B cell (primary cell): Measurements from ENCODE around the gene GLYATL3. TPM values are rescaled to one million over a fixed set of nuclear protein-coding genes. Genes with fewer than 3 reads are reported as not detected.
"Not testable (repeated sequence)": the region's sequence is repeated elsewhere in the genome, so short reads cannot be mapped to it uniquely, and the experiment has no call there.

Experiments
- ATAC-seq: fragments of 200-7000 bp; cut with Tn5 transposase; one replicate; pipeline ENCODE4 v1.10.0; 2021; ENCODE audit warnings: low read depth, mild to moderate bottlenecking, moderate number of reproducible peaks, moderate library complexity
- CTCF ChIA-PET: fragments of 350-600 bp; sonication (Branson Sonifier 250); formaldehyde crosslinking; loops from one replicate; lab custom pipeline; 2021; ENCODE audit warnings: antibody characterized with exemption, inconsistent platforms; lab: Charles Lee
- POLR2A ChIA-PET: fragments of 350-600 bp; sonication (Branson Sonifier 250); formaldehyde crosslinking; loops from one replicate; lab custom pipeline; 2021; ENCODE audit warnings: antibody characterized with exemption; lab: Charles Lee
- DNase-seq: peaks from one replicate; pipeline ENCODE4 v3.0.0; 2013
- H2AFZ ChIP-seq: 2 replicates; pipeline ENCODE4 v1.6.1; 2012; ENCODE audit warnings: mild to moderate bottlenecking, low read depth, low read length; ENCODE audit not compliant: insufficient read depth, poor library complexity, severe bottlenecking
- H3K27ac ChIP-seq, 2 donors: 1 replicate in 1 of 2; 2 replicates in 1 of 2; pipeline ENCODE4 v1.5.1; 2012 to 2013; ENCODE audit warnings: low read length in 2 of 2, mild to moderate bottlenecking in 2 of 2, moderate library complexity in 1 of 2
- H3K27me3 ChIP-seq, 4 experiments: fragments of 200-600 bp in 1 of 4; sonication (generic) in 1 of 4; replicated peaks in 1 of 4; 1 replicate in 2 of 4; 2 replicates in 2 of 4; pipeline versions ENCODE4 v1.6.1 to v1.7.0; 2013 to 2016; ENCODE audit warnings: low read length in 3 of 4, mild to moderate bottlenecking in 2 of 4, mixed read lengths in 1 of 4, moderate library complexity in 1 of 4; ENCODE audit not compliant: insufficient read depth in 4 of 4, control insufficient read depth in 3 of 4; ENCODE audit errors: control extremely low read depth in 1 of 4
- H3K36me3 ChIP-seq, 2 experiments: replicated peaks in 1 of 2; 1 replicate in 1 of 2; 2 replicates in 1 of 2; pipeline versions ENCODE4 v1.6.1 to v1.7.1; 2013; ENCODE audit warnings: low read length in 1 of 2; ENCODE audit not compliant: insufficient read depth in 2 of 2, control insufficient read depth in 1 of 2; ENCODE audit errors: control extremely low read depth in 1 of 2, extremely low read depth in 1 of 2
- H3K4me1 ChIP-seq, 2 donors: fragments of 200-600 bp in 1 of 2; sonication (generic) in 1 of 2; 1 replicate in 1 of 2; 2 replicates in 1 of 2; pipeline versions ENCODE4 v1.5.1 to v1.6.1; 2013 to 2017; ENCODE audit warnings: low read length in 2 of 2; ENCODE audit not compliant: control insufficient read depth in 2 of 2, insufficient read depth in 2 of 2
- H3K4me2 ChIP-seq: replicated peaks from 2 replicates; pipeline ENCODE3; 2012; ENCODE audit warnings: mild to moderate bottlenecking, low read depth, low read length; ENCODE audit not compliant: poor library complexity, severe bottlenecking
- H3K4me3 ChIP-seq, 5 experiments: fragments of 200-600 bp in 1 of 5; sonication (generic) in 1 of 5; 1 replicate in 3 of 5; 2 replicates in 2 of 5; pipeline versions ENCODE4 v1.5.1 to v1.7.0; 2011 to 2016; ENCODE audit warnings: low read length in 4 of 5, mild to moderate bottlenecking in 4 of 5, low read depth in 2 of 5, control low read depth in 1 of 5, moderate library complexity in 1 of 5; ENCODE audit not compliant: insufficient read depth in 1 of 5; ENCODE audit errors: control extremely low read depth in 1 of 5, extremely low read depth in 1 of 5
- H3K79me2 ChIP-seq: fragments of 200-600 bp; sonication (generic); one replicate; pipeline ENCODE4 v1.6.0; 2016; ENCODE audit warnings: low read length; ENCODE audit not compliant: control insufficient read depth, insufficient read depth
- H3K9ac ChIP-seq: fragments of 200-600 bp; sonication (generic); 2 replicates; pipeline ENCODE4 v1.6.1; 2017; ENCODE audit warnings: mild to moderate bottlenecking, low read length, moderate library complexity
- H3K9me3 ChIP-seq, 3 donors: one replicate each; pipeline versions ENCODE4 v1.6.1 to v1.7.1; 2013; ENCODE audit warnings: low read length in 2 of 3; ENCODE audit not compliant: control insufficient read depth in 2 of 3, insufficient read depth in 1 of 3; ENCODE audit errors: control extremely low read depth in 1 of 3
- H4K20me1 ChIP-seq: 2 replicates; pipeline ENCODE4 v1.6.0; 2012; ENCODE audit warnings: mild to moderate bottlenecking, low read length; ENCODE audit not compliant: insufficient read depth, control insufficient read depth, poor library complexity, severe bottlenecking
- H3K27ac Mint-ChIP-seq: one replicate; pipeline ENCODE4 v1.8.0; 2021; ENCODE audit warnings: mixed read lengths
- H3K27me3 Mint-ChIP-seq: one replicate; pipeline ENCODE4 v1.8.0; 2021; ENCODE audit warnings: mixed read lengths
- H3K4me1 Mint-ChIP-seq: one replicate; pipeline ENCODE4 v1.8.0; 2021; ENCODE audit warnings: mixed read lengths
- H3K4me3 Mint-ChIP-seq: one replicate; pipeline ENCODE4 v1.8.0; 2021; ENCODE audit warnings: mixed read lengths
- H3K9me3 Mint-ChIP-seq: one replicate; pipeline ENCODE4 v1.8.0; 2022; ENCODE audit warnings: mixed read lengths; ENCODE audit not compliant: insufficient read depth
- EZH2 ChIP-seq: IDR thresholded peaks from 2 replicates; pipeline ENCODE4 v1.6.1; 2012; ENCODE audit warnings: borderline replicate concordance, low read depth, mild to moderate bottlenecking, moderate library complexity, low read length; ENCODE audit not compliant: insufficient read depth, poor library complexity, severe bottlenecking
- WGBS: methylation state at CpG from one replicate; pipeline ENCODE4 v1.1.5; 2013; ENCODE audit warnings: missing lambda C conversion rate; ENCODE audit not compliant: insufficient coverage; 5-methylcytosine and 5-hydroxymethylcytosine counted together
- intact Hi-C: fragments of 100-400 bp; cut with micrococcal nuclease; formaldehyde crosslinking; loops from one replicate; pipeline ENCODE4 v1.10.0; 2022
- polyA plus RNA-seq: library from polyadenylated mRNA; depleted of rRNA; stranded (reverse); fragments of >200 nt; gene quantifications from 2 replicates; pipeline ENCODE4 v1.2.3, GENCODE V29; 2012
- total RNA-seq, 2 donors: library from RNA; stranded (reverse); fragments of 120-200 nt in 1 of 2; gene quantifications; 1 replicate in 1 of 2; 2 replicates in 1 of 2; pipeline versions ENCODE4 v1.2.3 to v1.2.4, GENCODE V29; 2013 to 2022
- TF ChIP-seq, protein P1 (sequence below): fragments of 200-600 bp; IDR thresholded peaks from one replicate; pipeline ENCODE4 v1.8.0; 2022; ENCODE audit warnings: antibody characterized with exemption, mild to moderate bottlenecking

GLYATL3 gene
- total and polyA plus RNA-seq, 2 donors (not counting 1 experiment from before 2014, with no cell fraction given), result not detected

DNA sequence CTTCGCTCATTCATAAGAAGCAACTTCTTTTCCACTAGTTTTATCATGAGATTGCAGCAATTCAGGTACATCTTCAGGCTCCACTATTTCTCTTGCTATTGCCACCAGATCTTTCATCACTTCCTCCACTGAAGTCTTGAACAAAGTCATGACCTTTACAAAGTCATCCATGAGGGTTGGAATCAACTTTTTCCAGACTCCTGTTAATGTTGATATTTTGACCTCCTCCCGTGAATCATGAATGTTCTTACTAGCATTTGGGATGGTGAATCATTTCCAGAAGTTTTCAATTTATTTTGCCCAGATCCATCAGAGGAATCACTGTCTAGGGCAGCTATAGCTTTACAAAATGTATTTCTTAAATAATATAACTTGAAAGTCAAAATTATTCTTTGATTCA, 35.0 kb upstream of the GLYATL3 start:
- H3K4me3 ChIP-seq, result no peak overlapping the region
- no peaks in the 10 kb centered on the region for H3K36me3 ChIP-seq
- peaks cover 67% of the 10 kb centered on the region for H3K79me2 ChIP-seq
- H3K9me3 ChIP-seq, result no peaks in the 10 kb centered on the region
- no peak for ATAC-seq
- intact Hi-C loops, result no loop called here
- ChIA-PET CTCF (interaction anchor here (1.2 kb wide), 1 partner anchor 11 kb away, joined by 3 read pairs; no protein-coding TSS in a partner anchor), POLR2A (no interaction called here)
- DNase-seq, result no peak
- H4K20me1 ChIP-seq, result no peaks in the 10 kb centered on the region
- no peak overlapping the region for H3K4me2 ChIP-seq
- H3K27ac ChIP-seq, result peak overlapping the region in 1 of 2 donors; percentile 67
- Mint-ChIP-seq H3K4me3 (peak overlapping the region; percentile 15), H3K27ac (no peak overlapping the region), H3K9me3 (no peaks in the 10 kb centered on the region), H3K4me1 (peaks cover 54% of the 10 kb centered on the region), H3K27me3 (no peaks in the 10 kb centered on the region)
- peaks cover 38 to 39% of the 10 kb centered on the region in 2 donors for H3K4me1 ChIP-seq
- H2AFZ ChIP-seq, result no peak overlapping the region
- no peak overlapping the region for H3K9ac ChIP-seq
- no peaks in the 10 kb centered on the region for H3K27me3 ChIP-seq
- no peak for TF ChIP-seq EZH2
- TF ChIP-seq, protein P1, sequence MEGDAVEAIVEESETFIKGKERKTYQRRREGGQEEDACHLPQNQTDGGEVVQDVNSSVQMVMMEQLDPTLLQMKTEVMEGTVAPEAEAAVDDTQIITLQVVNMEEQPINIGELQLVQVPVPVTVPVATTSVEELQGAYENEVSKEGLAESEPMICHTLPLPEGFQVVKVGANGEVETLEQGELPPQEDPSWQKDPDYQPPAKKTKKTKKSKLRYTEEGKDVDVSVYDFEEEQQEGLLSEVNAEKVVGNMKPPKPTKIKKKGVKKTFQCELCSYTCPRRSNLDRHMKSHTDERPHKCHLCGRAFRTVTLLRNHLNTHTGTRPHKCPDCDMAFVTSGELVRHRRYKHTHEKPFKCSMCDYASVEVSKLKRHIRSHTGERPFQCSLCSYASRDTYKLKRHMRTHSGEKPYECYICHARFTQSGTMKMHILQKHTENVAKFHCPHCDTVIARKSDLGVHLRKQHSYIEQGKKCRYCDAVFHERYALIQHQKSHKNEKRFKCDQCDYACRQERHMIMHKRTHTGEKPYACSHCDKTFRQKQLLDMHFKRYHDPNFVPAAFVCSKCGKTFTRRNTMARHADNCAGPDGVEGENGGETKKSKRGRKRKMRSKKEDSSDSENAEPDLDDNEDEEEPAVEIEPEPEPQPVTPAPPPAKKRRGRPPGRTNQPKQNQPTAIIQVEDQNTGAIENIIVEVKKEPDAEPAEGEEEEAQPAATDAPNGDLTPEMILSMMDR, result no peak
- 86% methylated on average over 1 of the region's 2 CpGs for WGBS

DNA sequence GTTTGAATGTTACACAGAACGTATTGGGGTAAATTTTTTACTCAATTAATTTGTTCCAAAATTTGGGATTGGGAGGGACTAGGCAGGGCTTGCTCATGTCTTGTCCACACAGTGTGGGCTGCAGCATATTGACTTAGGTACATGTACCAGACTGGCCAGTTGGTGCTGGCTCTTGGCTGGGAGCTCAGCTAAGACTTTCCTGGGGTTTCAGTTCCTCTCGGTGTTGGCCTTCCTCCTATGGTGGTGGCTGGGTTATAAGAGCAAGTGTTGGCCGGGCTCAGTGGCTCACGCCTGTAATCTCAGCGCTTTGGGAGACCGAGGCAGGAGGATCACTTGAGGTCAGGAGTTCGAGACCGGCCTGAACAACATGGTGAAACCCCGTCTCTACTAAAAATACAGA, 31.7 kb upstream of the GLYATL3 start:
- DNase-seq (no peak), ATAC-seq (no peak)
- no peak overlapping the region for H3K27ac Mint-ChIP-seq
- H3K27me3 ChIP-seq, result no peaks in the 10 kb centered on the region
- TF ChIP-seq EZH2, result no peak
- TF ChIP-seq, protein P1, result no peak
- H3K9me3 Mint-ChIP-seq, result no peaks in the 10 kb centered on the region
- peaks cover 40% of the 10 kb centered on the region for H3K79me2 ChIP-seq
- WGBS, result 97% methylated on average over 8 of the region's 9 CpGs
- H3K27me3 Mint-ChIP-seq, result no peaks in the 10 kb centered on the region
- no peaks in the 10 kb centered on the region for H4K20me1 ChIP-seq
- no peaks in the 10 kb centered on the region for H3K9me3 ChIP-seq
- ChIA-PET POLR2A (no interaction called here), CTCF (interaction anchor here (1.0 to 1.8 kb wide), 2 partner anchors 10 to 14 kb away, joined by 4 to 5 read pairs; no protein-coding TSS in a partner anchor)
- no peak overlapping the region for H3K27ac ChIP-seq
- H3K4me1 Mint-ChIP-seq, result peaks cover 38% of the 10 kb centered on the region
- intact Hi-C loops, result no loop called here
- H3K4me2 ChIP-seq, result no peak overlapping the region
- H3K4me1 ChIP-seq, result peaks cover 27% of the 10 kb centered on the region in 2 donors
- H3K9ac ChIP-seq, result no peak overlapping the region
- peaks cover under 1 to 10% of the 10 kb centered on the region in 2 experiments for H3K36me3 ChIP-seq
- H3K4me3 ChIP-seq, result no peak overlapping the region
- H3K4me3 Mint-ChIP-seq, result no peak overlapping the region
- no peak overlapping the region for H2AFZ ChIP-seq

DNA sequence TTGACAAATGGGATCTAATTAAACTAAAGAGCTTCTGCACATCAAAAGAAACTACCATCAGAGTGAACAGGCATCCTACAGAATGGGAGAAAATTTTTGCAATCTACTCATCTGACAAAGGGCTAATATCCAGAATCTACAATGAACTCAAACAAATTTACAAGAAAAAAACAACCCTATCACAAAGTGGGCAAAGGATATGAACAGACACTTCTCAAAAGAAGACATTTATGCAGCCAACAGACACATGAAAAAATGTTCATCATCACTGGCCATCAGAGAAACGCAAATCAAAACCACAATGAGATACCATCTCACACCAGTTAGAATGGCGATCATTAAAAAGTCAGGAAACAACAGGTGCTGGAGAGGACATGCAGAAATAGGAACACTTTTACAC, 23.2 kb upstream of the GLYATL3 start:
- no CpG with 5 or more reads among the region's 2 CpGs for whole genome bisulfite sequencing
- H3K79me2 ChIP-seq, POLR2A ChIA-PET, H3K4me3 Mint-ChIP-seq, H3K9ac ChIP-seq, CTCF ChIA-PET, H4K20me1 ChIP-seq, intact Hi-C loops, H3K27me3 ChIP-seq, H3K4me1 ChIP-seq, H3K9me3 ChIP-seq, H3K9me3 Mint-ChIP-seq, DNase-seq, H3K4me3 ChIP-seq, H2AFZ ChIP-seq, ATAC-seq, H3K27ac Mint-ChIP-seq, H3K36me3 ChIP-seq, H3K4me2 ChIP-seq, H3K27me3 Mint-ChIP-seq, H3K27ac ChIP-seq, H3K4me1 Mint-ChIP-seq: not testable (repeated sequence)
